Hippocampal formation (tissue), 2 donors: ENCODE results near the gene TRIP13.
"Not testable (repeated sequence)": the region's sequence is repeated elsewhere in the genome, so short reads cannot be mapped to it uniquely, and the experiment has no call there.

Experiments
- DNase-seq, 2 donors: peaks; one replicate each; lab custom pipeline; 2025; lab: John Stamatoyannopoulos, UW

TRIP13 gene

DNA sequence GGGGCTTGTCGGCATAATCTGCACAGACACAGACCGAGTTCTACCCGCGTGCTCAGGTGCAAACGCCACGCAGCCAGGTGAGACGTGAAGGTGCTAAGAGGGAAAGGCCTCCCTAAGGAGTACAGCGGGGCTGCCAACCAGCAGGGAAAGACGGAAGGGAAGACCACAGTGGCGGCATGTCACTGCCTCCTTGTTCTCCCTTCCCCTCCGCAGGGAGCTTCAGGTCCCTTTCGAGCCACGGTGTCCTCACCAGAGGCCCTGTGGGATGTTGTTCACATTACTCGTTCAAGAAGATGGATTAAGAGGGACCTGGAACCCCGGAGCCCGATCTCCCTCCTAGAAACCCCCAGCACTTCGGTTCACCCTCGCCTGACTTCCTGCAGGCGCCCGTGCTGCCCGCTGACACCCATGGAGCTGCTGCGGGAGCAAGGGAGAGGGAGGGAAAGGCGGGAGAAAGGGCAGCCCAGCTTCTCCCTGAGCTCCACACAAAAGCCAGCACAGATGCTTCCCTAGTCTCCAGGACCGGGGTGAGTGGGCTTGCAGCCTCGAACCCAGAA is 769 bp upstream of the TRIP13 start:
- no peak for DNase-seq

DNA sequence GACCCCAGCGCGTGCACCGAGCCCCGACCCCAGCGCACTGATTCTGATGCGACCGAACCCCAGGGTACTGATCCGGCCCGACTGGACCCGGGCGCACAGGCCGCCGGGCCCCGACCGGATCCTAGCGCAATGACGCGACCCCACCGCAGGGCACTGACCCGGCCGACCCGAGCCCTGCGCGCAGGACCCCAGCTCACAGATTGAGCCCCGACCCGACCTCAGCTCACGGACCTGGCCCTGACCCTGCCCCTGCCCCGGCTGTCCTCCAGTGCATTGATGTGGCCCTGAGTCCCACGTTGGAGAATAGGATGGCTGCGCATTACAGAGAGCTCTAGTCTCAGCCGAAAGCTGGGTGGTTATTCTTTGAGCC is 438 bp downstream of the TRIP13 start:
- no peak for DNase-seq

DNA sequence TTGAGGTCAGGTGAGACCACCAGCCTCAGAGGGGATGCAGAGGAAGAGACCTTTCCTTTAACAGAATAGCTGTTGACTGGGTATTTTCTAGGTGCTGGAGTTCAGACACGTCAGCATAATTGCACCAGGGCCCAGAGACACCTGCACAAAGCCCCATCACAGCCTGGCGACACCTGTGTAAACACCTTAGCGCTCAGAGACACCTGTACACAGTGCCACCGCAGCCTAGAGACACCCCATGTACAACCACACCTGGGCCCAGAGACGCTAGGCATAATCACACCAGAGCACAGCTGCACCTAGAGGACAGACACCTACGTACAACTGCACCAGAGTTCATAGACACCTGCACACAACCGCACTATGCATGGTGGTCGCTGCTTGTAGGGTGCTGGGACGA is 1.0 kb downstream of the TRIP13 start:
- no peak for DNase-seq

DNA sequence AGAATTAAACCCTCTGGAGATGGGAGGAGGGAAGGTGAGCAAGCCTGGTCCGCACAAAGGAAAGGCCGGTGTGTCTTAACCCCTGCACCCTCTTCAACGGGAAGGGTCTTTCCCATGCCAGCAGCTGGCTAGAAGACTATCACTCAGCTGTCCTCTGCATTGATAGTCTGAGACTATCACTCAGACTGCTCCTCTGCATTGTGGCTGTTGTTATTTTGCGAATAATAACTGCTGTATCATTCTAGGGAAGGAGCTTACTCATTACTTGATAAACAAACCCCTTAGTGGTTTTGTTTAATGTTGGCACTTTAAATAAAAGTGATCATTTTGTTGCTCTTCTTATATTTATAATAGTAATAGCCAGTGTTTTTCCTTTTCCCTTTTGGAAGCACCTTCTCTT is 8.1 kb downstream of the TRIP13 start:
- no peak for DNase-seq

DNA sequence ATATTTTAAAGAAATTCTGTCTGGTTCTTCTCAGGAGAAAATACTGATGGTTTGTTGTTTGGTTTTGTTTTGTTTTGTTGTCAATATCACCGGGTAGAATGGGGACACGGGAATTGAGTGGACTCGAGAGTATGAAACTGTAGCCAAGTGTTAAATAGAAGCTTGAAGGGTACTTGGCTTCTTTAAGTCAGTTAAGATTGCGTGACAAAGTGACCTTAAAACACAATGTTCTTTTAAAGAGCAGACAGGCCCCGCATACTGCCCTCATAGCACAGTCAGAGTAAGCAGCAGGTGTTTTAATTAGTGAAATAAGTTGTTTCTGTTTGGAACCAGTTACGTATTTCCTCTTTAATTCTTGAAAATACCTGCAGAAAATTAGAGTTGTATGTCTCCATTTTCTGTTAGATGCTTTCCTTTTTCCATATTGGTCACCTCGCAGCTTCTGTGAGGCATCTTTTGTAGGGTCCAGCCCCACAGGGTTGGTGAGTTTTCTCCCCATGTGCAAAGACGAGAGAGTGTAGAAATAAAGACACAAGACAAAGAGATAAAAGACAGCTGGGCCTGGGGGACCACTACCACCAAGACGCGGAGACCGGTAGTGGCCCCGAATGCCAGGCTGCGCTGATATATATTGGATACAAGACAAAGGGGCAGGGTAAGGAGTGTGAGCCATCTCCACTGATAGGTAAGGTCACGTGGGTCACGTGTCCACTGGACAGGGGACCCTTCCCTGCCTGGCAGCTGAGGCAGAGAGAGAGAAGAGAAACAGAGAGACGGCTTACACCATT is 9.6 kb downstream of the TRIP13 start:
- DNase-seq: no peak

DNA sequence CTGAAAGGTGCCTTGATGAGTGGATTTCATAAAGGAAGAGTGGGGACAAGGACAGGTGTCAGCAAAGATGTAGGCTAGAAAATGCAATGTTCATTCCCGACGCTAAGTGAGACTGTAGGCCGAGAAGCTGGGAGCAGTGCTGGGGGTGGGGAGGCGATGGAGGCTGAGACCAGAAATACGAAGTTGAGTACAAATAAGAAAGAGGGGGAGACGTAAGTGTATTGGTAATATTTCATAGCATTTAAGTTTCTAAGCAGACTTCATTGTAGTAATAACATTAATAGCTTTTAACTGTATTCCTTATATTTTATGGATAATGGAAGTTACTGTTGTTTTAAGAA is 11.0 kb downstream of the TRIP13 start:
- DNase-seq: no peak

DNA sequence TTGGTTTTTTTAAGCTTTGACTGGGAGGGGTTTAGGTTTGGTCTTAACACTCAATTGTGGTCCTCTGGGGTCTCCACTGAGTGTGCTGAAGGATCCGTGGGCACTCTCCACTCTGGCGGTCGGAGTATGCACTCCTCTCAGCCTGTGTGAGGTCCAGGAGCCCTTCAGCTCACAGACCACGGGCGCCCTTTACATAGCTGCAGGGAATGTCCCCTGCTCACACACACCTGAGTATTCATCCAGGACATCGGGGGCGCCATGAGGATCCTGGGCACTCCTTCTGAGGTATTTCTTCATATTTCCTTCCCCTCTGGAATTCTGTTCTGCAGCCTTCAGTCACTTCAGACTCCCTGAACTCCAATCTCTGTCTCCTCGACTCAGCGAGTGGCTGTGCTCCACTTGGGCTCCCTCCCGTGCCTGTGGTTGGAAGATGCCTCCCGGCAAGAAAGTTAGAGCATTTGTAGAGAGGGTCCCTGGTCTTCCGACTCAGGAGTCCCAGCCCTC is 12.5 kb downstream of the TRIP13 start:
- no peak for DNase-seq

DNA sequence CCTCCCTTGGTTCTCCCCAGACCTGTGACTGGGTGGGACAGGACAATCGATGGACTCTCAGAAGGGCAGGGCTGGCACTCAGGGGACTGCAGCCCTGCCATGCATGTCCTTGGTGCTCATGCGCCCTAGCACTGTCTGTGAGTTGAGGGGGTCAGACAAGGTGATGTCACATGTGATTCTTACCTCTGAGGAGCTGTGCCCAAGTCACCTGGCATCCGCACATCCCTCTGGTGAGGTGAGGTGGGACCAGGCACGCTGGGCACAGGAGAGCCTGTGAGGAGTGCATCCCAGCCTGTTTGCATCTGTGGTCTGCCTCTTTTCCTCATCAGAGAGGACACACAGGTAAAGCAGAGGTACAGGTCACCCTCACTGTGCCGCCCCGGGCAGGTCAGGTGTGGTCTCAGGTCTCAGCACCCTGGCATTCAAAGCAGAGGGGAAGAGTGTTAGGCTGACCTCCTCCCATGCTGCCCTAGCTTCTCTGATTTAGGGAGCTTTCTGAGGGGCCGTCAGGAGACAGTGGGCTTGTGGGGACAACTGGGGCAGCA is 14.8 kb downstream of the TRIP13 start:
- DNase-seq: no peak

DNA sequence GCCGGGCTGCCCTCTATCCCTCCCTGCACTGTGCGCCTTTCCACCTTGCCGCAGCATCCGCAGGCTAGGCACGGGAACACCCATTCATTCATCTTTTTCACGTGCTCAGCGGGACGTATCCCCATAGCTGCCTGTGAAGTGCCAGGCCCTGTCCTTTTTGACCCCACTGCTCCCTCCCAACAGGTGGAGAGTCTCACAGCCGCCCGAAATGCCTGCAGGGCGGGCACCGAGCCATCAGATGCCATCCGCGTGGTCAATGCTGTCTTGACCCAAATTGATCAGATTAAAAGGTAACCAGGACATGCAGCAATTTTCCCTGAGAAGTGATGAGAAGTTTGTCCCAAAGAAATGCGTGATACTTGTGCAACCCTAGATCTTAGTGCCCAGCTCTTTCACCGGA is 15.5 kb downstream of the TRIP13 start:
- DNase-seq: no peak

DNA sequence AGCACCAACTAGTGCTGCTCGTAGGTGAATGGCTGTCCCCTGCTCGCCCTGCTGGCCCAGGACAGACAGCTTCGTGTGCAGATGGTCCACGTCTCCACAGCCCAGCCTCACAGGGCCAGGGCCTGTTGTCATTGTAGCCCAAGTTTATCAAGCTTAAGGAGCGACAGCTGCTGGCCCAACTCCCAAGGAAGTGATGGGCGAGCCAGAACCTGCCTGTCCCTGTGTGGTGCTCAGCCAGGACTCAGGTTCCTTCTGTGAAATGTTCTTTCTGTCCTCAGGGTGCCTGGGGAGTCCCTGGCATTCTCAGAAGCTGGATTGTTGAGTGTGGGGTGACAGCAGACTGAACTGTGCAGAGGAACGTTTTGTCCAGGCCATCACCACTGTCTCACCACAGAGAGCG is 16.4 kb downstream of the TRIP13 start:
- no peak for DNase-seq

DNA sequence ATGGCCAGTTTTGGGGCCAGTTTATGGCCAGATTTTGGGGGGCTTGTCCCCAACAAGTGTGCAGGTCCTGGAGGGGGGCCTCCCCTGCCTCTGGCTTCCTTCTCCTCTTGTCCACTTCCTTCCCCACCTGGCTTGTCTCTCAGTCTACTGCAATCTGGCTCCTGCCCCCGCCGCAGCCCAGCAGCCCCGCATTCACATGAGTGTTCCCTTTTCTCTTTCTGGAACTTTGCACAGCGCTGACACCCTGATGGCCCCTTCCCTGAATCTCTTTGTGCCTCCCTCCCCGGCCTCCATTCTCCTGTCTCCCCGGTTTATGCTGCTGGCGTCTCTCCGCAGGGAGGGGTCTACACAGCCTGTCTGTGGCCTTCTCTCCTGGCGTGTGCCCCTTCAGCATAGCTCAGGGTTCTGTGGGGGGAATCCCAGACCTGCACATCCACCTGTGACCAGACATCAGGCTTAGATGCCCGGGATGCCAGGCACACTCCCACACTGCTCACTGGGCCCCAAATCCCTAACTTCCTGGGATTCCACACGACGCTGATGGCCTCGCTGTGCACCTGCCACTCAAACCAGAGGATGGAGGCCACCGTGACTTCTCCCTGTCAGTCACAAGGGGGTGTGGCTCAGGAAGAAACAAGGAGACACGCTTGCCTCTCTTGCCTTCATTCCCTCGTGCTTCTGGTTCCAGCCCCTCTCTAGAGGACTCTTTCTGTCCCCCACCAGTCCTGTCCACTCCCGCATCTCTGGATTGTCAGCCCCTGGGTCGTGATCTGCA is 17.5 kb downstream of the TRIP13 start:
- DNase-seq: no peak

DNA sequence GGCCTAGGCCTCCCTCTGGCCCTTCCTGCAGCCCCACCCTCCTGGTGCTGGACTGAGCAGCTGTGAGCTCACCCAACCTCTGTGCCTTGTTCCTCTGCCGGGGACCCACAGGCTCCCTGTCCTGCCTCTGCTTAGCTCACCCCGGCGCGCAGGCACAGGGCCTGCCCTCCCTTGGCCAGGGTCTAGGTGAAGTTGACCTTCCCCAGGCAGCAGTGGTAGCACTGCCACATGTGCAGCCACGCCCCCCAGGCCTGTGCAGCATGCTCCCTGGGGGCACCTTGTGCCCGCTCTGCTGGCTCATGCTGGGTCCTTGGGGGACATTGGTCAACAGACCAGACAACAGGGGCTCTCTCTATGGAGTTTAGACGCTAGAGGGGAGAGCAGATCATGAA is 18.1 kb downstream of the TRIP13 start:
- DNase-seq: no peak

DNA sequence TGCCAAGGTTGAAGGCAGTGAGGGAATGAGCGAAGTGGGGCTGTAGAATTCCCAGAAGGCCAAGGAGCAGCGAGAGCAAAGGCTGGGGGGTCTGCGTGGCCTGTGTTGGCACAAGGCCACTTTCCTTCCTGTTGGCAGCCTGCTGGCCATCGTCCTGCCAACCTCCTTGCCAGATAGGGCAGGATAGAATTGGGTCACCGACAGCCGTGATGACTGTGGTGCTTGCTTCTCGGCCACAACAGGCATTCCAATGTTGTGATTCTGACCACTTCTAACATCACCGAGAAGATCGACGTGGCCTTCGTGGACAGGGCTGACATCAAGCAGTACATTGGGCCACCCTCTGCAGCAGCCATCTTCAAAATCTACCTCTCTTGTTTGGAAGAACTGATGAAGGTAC is 18.9 kb downstream of the TRIP13 start:
- DNase-seq: no peak

DNA sequence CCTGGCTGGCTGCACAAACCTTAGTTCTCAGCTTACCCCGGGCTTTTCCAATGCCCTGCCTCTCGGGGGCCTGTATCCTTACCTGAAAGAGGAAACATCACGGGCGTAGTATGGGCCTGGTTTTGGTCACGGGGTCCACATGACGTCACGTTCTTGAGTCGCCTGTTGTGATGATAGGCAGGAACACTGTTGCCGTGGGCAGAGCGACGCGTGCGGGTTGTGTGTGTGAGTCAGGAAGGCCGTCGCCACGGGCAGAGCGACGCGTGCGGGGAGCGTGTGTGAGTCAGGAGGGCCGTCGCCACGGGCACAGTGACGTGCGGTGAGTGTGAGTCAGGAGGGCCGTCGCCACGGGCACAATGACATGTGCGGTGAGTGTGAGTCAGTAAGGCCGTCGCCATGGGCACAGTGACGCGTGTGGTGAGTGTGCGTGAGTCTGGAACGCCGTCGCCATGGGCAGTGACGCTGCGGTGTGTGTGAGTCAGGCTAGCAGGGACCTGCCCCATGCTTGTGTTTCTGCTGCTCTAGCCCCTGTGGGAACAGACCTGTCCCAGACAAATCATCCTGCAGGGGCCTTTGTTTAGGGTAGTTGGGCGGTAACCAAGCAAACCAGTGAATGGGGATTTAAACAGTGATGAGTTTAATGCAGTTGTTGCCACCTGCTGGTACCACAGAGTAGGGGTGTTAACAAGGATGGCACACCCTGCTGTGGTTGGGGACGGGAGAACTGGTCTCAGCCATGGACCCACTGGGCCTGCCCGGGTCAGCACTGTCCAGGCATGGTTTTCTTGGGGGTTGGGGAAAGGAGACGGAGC is 19.8 kb downstream of the TRIP13 start:
- DNase-seq: no peak

DNA sequence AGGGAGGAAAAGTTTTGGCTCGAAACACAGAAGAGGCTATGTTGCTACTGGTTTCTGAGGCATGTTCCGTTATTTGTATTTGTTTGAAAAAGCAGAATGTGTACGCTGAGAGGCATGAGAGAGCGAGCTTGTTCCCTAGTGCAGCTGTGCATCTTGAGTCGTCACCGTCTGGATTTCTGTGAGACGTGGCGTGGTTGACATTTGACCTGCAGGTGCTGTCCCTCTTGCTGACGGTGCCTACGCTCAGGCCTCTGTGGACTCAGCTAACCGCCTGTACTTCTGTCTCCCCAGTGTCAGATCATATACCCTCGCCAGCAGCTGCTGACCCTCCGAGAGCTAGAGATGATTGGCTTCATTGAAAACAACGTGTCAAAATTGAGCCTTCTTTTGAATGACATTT is 21.5 kb downstream of the TRIP13 start:
- no peak for DNase-seq

DNA sequence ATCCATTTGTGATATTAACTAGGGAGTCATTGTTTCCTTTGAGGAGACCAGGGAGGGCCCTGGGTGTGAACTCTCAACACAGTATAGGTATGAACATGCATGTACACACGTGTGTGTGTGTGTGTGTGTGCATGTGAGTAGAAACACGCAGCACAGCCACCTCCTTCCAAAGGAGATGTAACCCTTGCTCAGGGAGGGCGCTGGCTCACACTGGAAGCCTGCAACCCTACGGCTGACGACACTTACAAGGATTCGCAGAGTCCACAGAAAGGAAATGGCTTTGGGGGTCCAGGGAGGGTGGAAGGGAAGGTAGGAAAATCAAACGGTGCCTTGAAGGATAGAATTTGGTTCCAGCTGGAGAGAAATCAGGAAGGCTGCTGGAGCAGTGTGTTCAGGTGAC is 21.9 kb downstream of the TRIP13 start:
- no peak for DNase-seq

DNA sequence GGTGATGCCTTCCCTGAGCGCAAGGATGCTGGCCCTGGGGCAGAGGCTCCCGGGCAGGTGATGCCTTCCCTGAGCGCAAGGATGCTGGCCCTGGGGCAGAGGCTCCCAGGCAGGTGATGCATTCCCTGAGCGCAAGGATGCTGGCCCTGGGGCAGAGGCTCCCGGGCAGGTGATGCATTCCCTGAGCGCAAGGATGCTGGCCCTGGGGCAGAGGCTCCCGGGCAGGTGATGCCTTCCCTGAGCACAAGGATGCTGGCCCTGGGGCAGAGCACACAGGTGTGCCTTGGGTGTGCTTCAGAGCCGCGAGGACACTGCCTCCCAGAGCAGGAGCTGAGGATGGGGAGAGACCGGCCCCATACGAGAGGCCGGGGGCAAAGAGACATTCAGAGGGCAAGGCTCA is 22.7 kb downstream of the TRIP13 start:
- not testable (repeated sequence) for DNase-seq

DNA sequence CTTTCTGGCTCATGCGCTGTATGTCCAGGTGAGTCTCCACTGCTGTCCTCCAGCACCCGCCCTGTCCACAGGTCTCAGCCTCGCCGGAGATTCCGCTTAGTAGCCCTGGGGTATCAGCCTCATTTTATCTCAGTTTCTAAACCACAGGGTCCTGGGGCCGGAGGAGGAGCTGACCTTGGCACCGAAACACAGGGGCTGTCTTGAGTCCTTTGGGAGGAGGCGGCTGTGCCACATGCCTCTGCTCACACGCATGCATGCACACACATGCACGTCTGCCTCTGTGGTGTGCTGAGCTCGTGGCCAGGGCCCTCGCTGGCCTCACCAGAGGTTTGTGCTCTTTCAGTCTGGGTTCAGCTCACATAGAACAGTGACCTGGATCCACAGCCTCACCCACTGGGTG is 23.3 kb downstream of the TRIP13 start:
- DNase-seq: no peak

DNA sequence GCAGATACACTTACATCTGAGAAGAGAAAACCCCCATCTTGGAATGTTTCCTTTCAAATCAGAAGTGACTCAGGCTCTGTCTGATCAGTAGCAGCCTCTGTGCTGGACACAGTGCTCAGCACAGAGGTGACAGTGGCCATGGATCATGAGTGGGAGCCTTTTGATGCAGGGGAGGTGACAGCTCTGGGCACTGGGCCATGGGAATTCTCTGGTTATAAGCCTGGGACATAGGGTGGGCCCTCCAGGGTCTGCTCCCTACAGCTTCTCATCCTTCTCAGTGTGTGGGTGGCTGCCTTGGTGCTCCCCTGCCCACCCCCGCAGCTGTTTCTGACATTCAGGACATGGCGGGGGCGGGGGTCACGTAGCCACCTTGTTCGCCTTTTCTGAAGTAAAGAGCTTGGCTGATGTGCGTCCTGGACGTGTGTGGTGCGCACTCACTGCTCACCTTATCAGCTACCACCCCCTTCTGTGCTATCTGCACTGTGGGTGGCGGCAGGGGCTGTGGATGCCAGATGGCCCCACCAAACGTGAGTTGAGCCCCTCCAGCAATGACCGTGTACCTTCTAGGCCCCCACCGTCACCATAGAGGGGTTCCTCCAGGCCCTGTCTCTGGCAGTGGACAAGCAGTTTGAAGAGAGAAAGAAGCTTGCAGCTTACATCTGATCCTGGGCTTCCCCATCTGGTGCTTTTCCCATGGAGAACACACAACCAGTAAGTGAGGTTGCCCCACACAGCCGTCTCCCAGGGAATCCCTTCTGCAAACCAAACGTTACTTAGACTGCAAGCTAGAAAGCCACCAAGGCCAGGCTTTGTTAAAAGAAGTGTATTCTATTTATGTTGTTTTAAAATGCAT is 24.0 kb downstream of the TRIP13 start:
- DNase-seq: no peak

DNA sequence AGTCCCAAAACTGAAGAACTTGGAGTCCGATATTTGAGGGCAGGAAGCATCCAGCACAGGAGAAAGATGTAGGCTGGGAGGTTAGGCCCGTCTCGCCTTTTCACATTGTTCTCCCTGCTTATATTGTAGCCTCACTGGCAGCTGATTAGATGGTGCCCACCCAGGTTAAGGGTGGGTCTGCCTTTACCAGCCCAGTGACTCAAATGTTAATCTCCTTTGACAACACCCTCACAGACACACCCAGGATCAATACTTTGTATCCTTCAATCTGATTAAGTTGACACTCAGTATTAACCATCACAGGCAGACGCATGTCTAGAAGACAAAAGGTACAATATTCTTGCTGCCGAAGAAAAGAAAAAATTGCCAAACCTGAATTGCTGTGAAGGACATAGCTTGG is 26.0 kb downstream of the TRIP13 start:
- not testable (repeated sequence) for DNase-seq

DNA sequence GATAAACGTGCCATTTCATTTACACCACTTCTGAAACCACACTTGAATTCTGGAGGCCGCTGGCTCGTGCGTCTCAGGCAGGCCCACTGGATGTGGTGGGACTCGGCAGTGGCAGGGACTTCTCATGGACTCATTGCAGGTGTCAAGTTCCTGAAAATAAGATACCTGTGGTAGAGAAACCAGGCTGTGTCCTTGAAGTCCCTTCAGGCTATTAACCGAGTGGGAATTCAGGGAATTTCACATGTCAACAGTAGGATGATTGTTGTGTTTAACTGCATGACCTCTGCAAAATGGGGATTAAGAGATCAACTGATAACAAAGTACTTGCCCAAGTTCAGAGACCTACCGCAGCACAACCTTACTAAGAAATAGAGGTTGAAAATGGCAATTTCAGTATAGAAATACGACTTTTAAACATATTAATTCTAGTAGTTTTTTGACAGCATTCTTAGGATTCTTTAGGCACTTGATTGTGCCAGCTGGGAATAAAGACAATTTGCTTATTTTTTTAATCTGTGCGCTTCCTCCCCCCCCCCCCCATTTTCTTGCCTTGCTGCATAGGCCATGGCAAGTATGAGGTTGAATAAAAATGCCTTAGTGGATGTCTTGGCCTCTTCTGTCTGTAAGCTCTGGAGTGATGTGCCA is 26.8 kb downstream of the TRIP13 start:
- DNase-seq: no peak
